ENCODE measurements around the gene UBE3B.

Gene UBE3B

GRCh38 chr12:109577311-109577710, 99.9 kb downstream of the UBE3B start:
- H3K4me3 ChIP-seq (ENCODE audit: low read depth in 1 of 2, low read length in 1 of 2): no peak overlapping the region
- no peaks in the 10 kb centered on the region for H3K27me3 ChIP-seq
- H3K36me3 ChIP-seq: peaks cover 57% of the 10 kb centered on the region
- H3K27ac ChIP-seq: no peak overlapping the region
- peaks cover 18 to 20% of the 10 kb centered on the region in 2 experiments for H3K4me1 ChIP-seq (ENCODE audit: control insufficient read depth in 1 of 2, insufficient read depth in 1 of 2, low read depth in 1 of 2, low read length in 1 of 2)
- H3K9me3 ChIP-seq: no peaks in the 10 kb centered on the region
- TF ChIP-seq CTCF (IDR thresholded peaks at IDR 0.05): no peak

GRCh38 chr12:109578330-109578927, 101.0 kb downstream of the UBE3B start:
- no peak for TF ChIP-seq CTCF (IDR thresholded peaks at IDR 0.05)
- no peaks in the 10 kb centered on the region for H3K9me3 ChIP-seq
- H3K27ac ChIP-seq: no peak overlapping the region
- H3K4me1 ChIP-seq (ENCODE audit: control insufficient read depth in 1 of 2, insufficient read depth in 1 of 2, low read depth in 1 of 2, low read length in 1 of 2): peaks cover 12 to 19% of the 10 kb centered on the region in 2 experiments
- peaks cover 62% of the 10 kb centered on the region for H3K36me3 ChIP-seq
- H3K27me3 ChIP-seq: no peaks in the 10 kb centered on the region
- no peak overlapping the region for H3K4me3 ChIP-seq (ENCODE audit: low read depth in 1 of 2, low read length in 1 of 2)

GRCh38 chr12:109579639-109580038, 102.2 kb downstream of the UBE3B start:
- H3K27me3 ChIP-seq: no peaks in the 10 kb centered on the region
- H3K9me3 ChIP-seq: no peaks in the 10 kb centered on the region
- TF ChIP-seq CTCF (IDR thresholded peaks at IDR 0.05): no peak
- H3K27ac ChIP-seq: no peak overlapping the region
- peaks cover 62% of the 10 kb centered on the region for H3K36me3 ChIP-seq
- H3K4me1 ChIP-seq (ENCODE audit: control insufficient read depth in 1 of 2, insufficient read depth in 1 of 2, low read depth in 1 of 2, low read length in 1 of 2): peaks cover 12 to 20% of the 10 kb centered on the region in 2 experiments
- no peak overlapping the region for H3K4me3 ChIP-seq (ENCODE audit: low read depth in 1 of 2, low read length in 1 of 2)

GRCh38 chr12:109580272-109580671, 102.8 kb downstream of the UBE3B start:
- Histone ChIP-seq H3K36me3 (peaks cover 62% of the 10 kb centered on the region), H3K4me3 (ENCODE audit: low read depth in 1 of 2, low read length in 1 of 2) (no peak overlapping the region), H3K9me3 (no peaks in the 10 kb centered on the region), H3K27ac (no peak overlapping the region), H3K27me3 (no peaks in the 10 kb centered on the region), H3K4me1 (ENCODE audit: control insufficient read depth in 1 of 2, insufficient read depth in 1 of 2, low read depth in 1 of 2, low read length in 1 of 2) (peaks cover 10 to 18% of the 10 kb centered on the region in 2 experiments)
- TF ChIP-seq CTCF (IDR thresholded peaks at IDR 0.05): no peak

- TF ChIP-seq CTCF (IDR thresholded peaks at IDR 0.05): no peak
- no peaks in the 10 kb centered on the region for H3K9me3 ChIP-seq
These were observed 103.4 kb downstream of the UBE3B start for GRCh38 chr12:109580684-109581333.

More at GRCh38 chr12:109580684-109581333, 103.4 kb downstream of the UBE3B start:
- no peak overlapping the region for H3K4me3 ChIP-seq (ENCODE audit: low read depth in 1 of 2, low read length in 1 of 2)
- H3K4me1 ChIP-seq (ENCODE audit: control insufficient read depth in 1 of 2, insufficient read depth in 1 of 2, low read depth in 1 of 2, low read length in 1 of 2): peaks cover 10 to 18% of the 10 kb centered on the region in 2 experiments
- peaks cover 60% of the 10 kb centered on the region for H3K36me3 ChIP-seq
- no peak overlapping the region for H3K27ac ChIP-seq
- no peaks in the 10 kb centered on the region for H3K27me3 ChIP-seq

All from neutrophil (primary cell).